SK-N-DZ (cell line): ENCODE data around the gene SON.

ENCODE experiments used
- DNase-seq: peaks from one replicate; pipeline ENCODE4 v3.0.0-alpha.2; 2015; ENCODE audit warnings: low spot score

SON gene

DNA sequence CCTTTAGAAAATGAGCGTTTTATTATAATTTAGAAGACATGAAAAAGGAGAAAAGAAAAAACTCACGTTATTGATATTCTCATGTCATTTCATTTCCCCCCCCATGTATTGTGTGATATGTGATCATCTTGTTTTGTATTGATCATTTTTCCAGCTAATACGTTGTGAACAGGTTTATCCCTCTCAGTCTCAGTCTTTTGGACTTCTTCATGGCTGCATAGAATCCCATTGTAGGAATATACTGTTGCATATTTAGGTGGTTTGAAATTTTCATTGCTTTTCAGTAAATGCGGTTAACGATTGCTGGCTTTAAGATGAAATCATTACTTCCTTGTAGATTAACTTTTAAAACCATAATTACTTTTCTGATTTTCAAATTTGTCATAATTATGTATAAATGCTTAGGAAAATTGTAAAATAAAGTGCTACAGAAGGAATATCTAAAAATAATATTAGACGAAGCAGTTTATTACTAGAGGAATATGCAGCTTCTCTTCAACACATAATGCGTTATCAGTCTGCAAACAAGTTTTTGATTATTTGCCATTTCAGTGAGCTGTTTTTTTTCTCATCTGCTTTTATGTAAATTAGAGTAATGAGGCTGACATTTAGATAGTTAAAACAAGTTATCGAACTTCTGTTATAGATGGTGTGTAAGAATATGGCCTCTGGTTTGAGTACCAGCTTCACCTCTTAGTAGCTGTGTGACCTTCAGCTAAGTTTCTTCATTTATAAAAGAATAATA is 1.8 kb downstream of the SON start:
- no peak for DNase-seq

DNA sequence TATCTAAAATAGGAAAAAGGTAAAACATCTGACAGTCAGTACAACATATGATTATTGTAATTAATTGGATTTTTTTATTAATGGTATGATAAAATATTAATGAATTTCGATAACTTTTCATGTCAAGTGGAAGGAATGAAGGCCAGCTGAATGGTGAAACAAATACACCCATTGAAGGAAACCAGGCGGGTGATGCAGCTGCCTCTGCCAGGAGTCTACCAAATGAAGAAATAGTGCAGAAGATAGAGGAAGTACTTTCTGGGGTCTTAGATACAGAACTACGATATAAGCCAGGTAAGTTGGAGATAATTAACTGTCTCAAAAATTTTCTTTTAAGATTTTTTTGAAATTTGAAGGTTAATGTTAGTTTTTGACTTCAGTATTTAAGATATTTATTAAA is 3.2 kb downstream of the SON start:
- DNase-seq: no peak

DNA sequence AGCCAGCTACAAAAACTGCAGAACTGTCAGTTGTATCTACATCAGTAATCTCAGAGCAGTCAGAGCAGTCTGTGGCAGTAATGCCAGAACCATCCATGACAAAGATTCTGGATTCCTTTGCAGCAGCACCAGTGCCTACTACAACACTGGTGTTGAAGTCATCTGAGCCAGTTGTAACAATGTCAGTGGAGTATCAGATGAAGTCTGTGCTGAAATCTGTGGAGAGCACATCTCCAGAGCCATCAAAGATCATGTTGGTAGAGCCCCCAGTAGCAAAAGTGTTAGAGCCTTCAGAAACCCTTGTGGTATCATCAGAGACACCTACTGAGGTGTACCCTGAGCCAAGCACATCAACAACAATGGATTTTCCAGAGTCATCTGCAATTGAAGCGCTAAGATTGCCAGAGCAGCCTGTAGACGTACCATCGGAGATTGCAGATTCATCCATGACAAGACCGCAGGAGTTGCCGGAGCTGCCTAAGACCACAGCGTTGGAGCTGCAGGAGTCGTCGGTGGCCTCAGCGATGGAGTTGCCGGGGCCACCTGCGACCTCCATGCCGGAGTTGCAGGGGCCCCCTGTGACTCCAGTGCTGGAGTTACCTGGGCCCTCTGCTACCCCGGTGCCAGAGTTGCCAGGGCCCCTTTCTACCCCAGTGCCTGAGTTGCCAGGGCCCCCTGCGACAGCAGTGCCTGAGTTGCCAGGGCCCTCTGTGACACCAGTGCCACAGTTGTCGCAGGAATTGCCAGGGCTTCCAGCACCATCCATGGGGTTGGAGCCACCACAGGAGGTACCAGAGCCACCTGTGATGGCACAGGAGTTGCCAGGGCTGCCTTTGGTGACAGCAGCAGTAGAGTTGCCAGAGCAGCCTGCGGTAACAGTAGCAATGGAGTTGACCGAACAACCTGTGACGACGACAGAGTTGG is 7.3 kb downstream of the SON start:
- DNase-seq: no peak

GRCh38 chr21:33550772-33551660 is 8.2 kb downstream of the SON start:
- no peak for DNase-seq

DNA sequence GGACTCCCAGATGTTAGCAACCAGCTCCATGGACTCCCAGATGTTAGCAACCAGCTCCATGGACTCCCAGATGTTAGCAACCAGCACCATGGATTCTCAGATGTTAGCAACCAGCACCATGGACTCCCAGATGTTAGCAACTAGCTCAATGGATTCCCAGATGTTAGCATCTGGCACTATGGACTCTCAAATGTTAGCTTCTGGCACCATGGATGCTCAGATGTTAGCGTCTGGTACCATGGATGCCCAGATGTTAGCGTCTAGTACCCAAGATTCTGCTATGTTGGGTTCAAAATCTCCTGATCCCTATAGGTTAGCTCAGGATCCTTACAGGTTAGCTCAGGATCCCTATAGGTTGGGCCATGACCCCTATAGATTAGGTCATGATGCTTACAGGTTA is 8.8 kb downstream of the SON start:
- DNase-seq: no peak

GRCh38 chr21:33552093-33552998 is 9.5 kb downstream of the SON start:
- DNase-seq: no peak

DNA sequence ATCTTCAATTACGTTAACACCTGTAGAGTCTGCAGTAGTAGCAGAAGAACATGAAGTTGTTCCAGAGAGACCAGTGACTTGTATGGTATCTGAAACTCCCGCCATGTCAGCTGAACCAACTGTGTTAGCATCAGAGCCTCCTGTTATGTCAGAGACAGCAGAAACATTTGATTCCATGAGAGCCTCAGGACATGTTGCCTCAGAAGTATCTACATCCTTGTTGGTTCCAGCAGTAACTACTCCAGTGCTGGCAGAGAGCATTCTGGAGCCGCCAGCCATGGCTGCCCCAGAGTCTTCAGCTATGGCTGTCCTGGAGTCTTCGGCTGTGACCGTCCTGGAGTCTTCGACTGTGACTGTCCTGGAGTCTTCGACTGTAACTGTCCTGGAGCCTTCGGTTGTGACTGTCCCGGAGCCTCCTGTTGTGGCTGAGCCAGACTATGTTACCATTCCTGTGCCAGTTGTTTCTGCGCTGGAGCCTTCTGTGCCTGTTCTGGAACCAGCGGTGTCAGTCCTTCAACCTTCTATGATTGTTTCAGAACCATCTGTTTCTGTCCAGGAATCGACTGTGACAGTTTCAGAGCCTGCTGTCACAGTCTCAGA is 10.3 kb downstream of the SON start:
- DNase-seq: no peak

- DNase-seq: no peak
Observed at GRCh38 chr21:33554236-33554981, 11.6 kb downstream of the SON start.

DNA sequence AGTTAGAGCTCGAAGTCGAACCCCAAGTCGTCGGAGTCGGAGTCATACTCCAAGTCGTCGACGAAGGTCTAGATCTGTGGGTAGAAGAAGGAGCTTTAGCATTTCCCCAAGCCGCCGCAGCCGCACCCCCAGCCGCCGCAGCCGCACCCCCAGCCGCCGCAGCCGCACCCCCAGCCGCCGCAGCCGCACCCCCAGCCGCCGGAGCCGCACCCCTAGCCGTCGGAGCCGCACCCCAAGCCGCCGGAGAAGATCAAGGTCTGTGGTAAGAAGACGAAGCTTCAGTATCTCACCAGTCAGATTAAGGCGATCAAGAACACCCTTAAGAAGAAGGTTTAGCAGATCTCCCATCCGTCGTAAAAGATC is 12.1 kb downstream of the SON start:
- no peak for DNase-seq

DNA sequence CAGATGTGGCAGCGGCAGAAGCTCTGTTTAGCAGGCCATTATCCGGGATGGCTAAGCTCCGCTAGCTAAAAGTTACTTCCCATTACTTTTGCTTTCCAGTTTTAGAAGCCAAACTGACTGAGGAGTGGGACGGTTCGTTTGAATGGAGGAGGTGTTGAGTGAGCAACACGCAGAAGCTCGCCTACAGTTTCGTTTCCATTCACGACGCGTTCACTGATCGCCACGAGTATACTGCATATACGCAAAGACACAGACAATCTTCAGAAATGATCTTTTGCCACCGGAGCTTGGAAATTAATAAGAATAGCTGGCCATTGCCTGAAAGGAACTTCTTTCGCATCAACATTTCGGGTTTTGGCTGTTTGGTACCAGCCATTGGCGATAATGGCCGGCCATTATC is 14.6 kb downstream of the SON start:
- no peak for DNase-seq

DNA sequence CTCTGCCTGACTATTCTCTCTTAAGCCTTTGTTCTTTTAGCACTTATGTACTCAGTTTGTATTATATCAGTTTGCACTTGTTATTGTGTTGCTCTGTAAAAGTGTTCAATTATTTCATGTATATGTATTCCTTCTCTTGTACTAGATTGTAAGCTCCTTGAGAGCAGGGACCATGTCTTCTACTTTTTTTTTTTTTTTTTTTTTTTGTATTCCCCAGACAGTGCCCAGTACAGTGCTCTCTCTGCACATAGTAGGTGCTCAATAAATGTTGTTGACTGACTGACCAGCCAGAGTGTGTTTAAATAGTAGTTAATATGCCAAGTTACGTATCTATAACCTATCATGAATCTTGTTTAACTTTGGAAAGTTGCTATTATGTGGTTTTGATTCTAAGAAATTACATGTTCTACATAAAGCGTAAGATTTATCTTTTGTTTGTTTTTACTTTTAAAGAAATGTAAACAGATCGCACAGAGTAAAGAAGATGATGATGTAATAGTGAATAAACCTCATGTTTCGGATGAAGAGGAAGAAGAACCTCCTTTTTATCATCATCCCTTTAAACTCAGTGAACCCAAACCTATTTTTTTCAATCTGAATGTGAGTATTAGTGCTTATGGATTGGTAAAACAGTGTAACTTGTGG is 16.1 kb downstream of the SON start:
- no peak for DNase-seq

DNA sequence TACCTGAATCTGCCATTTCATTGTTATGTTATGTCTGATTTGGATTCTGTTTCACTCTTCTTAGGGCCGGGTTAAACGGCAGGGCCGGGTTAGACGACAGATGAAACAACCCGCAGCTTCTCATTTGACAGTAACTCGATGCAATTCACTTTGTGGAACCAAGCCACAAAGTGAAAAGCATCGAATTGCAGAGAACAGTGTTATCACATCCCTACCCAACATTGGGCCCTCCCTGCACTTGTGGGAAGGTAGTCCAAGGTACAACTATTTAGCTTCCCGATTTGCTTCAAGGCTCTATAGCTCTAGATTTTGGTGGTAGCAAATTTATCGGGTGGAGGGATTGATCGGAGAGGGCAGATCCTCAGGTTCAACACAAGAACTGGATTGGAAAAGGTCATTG is 17.0 kb downstream of the SON start:
- no peak for DNase-seq

DNA sequence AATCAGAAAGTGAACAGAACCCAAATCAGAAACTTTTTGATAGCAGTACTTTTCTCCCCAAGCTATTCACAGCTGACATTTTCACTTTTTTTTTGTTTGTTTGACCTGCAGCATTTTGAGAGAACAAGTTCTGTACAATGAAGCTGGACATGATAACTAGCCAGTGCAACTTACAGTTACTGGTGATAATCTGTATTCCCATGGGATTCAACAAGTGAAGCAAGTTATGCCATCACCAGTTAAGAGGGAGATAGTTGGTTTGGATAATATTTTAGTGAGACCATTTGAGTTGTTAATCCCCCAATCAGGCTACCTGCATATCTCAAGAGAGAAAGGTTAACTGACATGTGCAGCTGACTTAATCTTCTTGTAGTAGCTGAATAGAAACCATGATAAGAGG is 18.1 kb downstream of the SON start:
- DNase-seq: no peak

GRCh38 chr21:33561373-33561772 is 18.5 kb downstream of the SON start:
- DNase-seq: no peak

DNA sequence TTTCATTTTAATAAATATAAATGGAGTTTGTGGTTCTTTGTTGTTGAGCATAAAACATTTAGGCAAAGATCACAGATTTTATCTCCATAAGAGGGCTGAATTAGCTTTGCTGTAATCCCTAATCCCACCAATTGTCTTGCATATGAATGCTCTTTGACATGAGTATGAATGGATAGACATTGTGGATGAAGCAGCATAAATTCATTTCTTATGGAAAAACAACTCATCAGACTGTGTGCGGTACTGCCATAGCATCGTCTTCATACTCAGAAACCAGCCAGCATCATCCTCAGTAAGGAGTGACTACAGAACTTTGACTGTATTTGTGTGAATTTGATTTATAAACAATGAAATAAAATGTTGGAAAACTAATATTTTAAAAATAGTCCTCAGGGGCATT is 19.6 kb downstream of the SON start:
- no peak for DNase-seq

DNA sequence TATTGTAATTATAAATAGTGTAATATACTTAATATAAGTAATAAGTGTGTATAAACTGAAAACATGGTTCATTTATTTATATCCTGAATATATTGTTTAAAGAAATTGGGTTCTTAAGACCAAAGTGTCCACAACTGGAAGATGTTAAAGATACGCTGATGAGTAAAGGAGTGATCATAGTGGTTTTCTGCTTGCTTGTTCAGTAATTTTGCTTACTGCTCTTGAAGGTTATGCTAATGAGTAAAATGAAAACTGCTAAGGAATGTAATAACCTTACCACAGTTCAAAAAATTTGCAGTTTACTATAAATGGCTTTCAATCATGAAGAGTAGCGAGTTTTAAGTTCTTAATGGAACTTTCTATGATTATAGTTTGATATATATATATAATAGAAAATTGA is 23.7 kb downstream of the SON start:
- no peak for DNase-seq

- DNase-seq: no peak
Observed at GRCh38 chr21:33567914-33568313, 25.1 kb downstream of the SON start.

- DNase-seq: no peak
Observed at GRCh38 chr21:33568448-33568847, 25.6 kb downstream of the SON start.

DNA sequence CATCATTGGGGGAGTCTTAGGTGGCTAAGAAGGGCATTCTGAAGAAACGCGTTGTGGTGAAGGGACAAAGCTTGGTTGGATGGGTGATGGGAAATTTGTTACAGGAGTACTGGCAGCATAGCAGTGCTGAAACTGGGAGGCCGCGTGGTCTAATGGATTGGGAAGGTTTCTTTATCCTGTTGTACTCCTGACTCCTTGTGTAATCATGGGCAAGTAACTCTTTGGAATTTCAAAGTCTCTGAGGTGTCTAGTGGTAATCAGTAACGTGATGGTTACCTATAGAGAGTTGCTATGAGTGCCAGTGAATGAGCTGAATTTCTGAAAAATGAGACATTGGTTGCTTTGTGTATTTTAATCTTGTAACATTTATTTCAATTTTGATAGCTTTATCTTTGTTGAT is 27.2 kb downstream of the SON start:
- no peak for DNase-seq
